ENCODE results near the gene PPP4R2.

Gene PPP4R2

GRCh38 chr3:73071952-73072351 lies 75.3 kb downstream of the PPP4R2 start:
- DNase-seq = no peak

GRCh38 chr3:73072634-73073033 lies 76.0 kb downstream of the PPP4R2 start:
- DNase-seq = no peak

- no peak for DNase-seq
Measured at GRCh38 chr3:73073091-73073707, 76.6 kb downstream of the PPP4R2 start.

GRCh38 chr3:73074781-73075180 lies 78.2 kb downstream of the PPP4R2 start:
- DNase-seq = no peak

GRCh38 chr3:73080216-73080966 lies 83.8 kb downstream of the PPP4R2 start:
- DNase-seq = no peak

- no peak for DNase-seq
Measured at GRCh38 chr3:73081140-73081539, 84.5 kb downstream of the PPP4R2 start.

GRCh38 chr3:73084170-73084569 lies 87.6 kb downstream of the PPP4R2 start:
- no peak for DNase-seq

GRCh38 chr3:73086071-73086494 lies 89.5 kb downstream of the PPP4R2 start:
- no peak for DNase-seq

GRCh38 chr3:73094129-73094528 lies 97.5 kb downstream of the PPP4R2 start:
- DNase-seq = no peak

- no peak for DNase-seq
Measured at GRCh38 chr3:73094951-73095350, 98.3 kb downstream of the PPP4R2 start.

GRCh38 chr3:73096169-73096568 lies 99.6 kb downstream of the PPP4R2 start:
- no peak for DNase-seq

- DNase-seq = no peak
Measured at GRCh38 chr3:73098026-73098425, 101.4 kb downstream of the PPP4R2 start.

GRCh38 chr3:73098873-73099272 lies 102.3 kb downstream of the PPP4R2 start:
- DNase-seq = no peak

GRCh38 chr3:73100741-73101559 lies 104.3 kb downstream of the PPP4R2 start:
- DNase-seq = peak; percentile 3

- DNase-seq = no peak
Measured at GRCh38 chr3:73101881-73102280, 105.3 kb downstream of the PPP4R2 start.

GRCh38 chr3:73107215-73107614 lies 110.6 kb downstream of the PPP4R2 start:
- no peak for DNase-seq

- no peak for DNase-seq
Measured at GRCh38 chr3:73107676-73108187, 111.1 kb downstream of the PPP4R2 start.

GRCh38 chr3:73108750-73109149 lies 112.1 kb downstream of the PPP4R2 start:
- DNase-seq = no peak

GRCh38 chr3:73110530-73110929 lies 113.9 kb downstream of the PPP4R2 start:
- DNase-seq = no peak

- DNase-seq = no peak
Measured at GRCh38 chr3:73114711-73115110, 118.1 kb downstream of the PPP4R2 start.

GRCh38 chr3:73115806-73116205 lies 119.2 kb downstream of the PPP4R2 start:
- no peak for DNase-seq

Measured in DMS79 (cell line).